Fibroblast of skin of right quadriceps (primary cell): Measurements from ENCODE around the gene RBM38.

ENCODE experiments used
- DNase-seq: peaks from one replicate; pipeline ENCODE4 v3.0.0-alpha.2; 2013

The RBM38 gene

DNA sequence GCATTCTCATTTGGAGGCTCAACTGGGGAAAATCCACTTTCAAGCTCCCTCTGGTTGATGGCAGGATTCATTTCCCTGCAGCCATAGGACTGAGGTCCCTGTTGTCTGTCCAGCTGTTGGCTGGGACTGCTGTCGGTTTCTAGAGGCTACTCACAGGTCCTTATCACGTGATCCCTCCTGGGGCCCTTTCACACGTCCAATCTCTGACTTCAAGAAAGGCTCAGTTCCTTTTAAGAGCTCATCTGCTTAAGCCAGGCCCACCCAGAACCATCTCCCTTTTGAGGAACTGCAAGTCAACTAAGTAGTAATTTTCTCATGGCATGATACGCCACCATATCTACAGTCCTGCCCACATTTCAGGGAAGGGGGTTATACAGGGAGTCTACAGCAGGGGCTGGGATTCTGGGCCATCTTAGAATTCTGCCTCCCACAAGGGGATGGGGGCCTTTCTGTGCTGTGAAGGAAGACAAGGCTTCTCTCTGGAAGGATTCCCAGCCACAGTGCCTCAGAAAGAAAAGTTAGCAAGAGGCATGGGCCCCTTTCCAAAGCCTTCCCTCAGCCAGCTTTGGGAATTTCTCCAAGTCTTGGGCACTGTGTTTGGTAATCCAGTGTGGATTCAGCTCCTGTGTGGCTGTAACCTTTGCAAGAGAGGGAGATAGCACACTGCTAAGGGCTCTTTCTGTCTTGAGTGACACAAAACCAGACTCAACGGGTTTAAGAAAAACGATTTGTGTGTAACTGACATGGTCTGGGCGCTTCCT lies 67.4 kb downstream of the RBM38 start:
- DNase-seq, result no peak
